HUES48 (cell line): ENCODE results near the gene FDXR.

Experiments used
- H3K27ac ChIP-seq: one replicate; pipeline ENCODE4 v1.7.0; 2013; ENCODE audit warnings: low read depth, low read length, inconsistent platforms
- H3K27me3 ChIP-seq: 2 replicates; pipeline ENCODE4 v1.6.1; 2013; ENCODE audit warnings: mild to moderate bottlenecking, low read length; ENCODE audit not compliant: control insufficient read depth, insufficient read depth
- H3K36me3 ChIP-seq: 2 replicates; pipeline ENCODE4 v1.6.1; 2013; ENCODE audit warnings: low read length; ENCODE audit not compliant: control insufficient read depth, insufficient read depth
- H3K4me1 ChIP-seq: 2 replicates; pipeline ENCODE4 v1.6.1; 2013; ENCODE audit warnings: mild to moderate bottlenecking, low read length; ENCODE audit not compliant: control insufficient read depth, insufficient read depth
- H3K4me3 ChIP-seq: 2 replicates; pipeline ENCODE4 v1.5.1; 2013; ENCODE audit warnings: mild to moderate bottlenecking, low read depth, low read length
- H3K9ac ChIP-seq: 2 replicates; pipeline ENCODE4 v1.6.1; 2013; ENCODE audit warnings: mild to moderate bottlenecking, low read depth, low read length, moderate library complexity
- H3K9me3 ChIP-seq: 2 replicates; pipeline ENCODE4 v1.6.1; 2013; ENCODE audit warnings: low read length; ENCODE audit not compliant: control insufficient read depth, insufficient read depth

The FDXR gene

DNA sequence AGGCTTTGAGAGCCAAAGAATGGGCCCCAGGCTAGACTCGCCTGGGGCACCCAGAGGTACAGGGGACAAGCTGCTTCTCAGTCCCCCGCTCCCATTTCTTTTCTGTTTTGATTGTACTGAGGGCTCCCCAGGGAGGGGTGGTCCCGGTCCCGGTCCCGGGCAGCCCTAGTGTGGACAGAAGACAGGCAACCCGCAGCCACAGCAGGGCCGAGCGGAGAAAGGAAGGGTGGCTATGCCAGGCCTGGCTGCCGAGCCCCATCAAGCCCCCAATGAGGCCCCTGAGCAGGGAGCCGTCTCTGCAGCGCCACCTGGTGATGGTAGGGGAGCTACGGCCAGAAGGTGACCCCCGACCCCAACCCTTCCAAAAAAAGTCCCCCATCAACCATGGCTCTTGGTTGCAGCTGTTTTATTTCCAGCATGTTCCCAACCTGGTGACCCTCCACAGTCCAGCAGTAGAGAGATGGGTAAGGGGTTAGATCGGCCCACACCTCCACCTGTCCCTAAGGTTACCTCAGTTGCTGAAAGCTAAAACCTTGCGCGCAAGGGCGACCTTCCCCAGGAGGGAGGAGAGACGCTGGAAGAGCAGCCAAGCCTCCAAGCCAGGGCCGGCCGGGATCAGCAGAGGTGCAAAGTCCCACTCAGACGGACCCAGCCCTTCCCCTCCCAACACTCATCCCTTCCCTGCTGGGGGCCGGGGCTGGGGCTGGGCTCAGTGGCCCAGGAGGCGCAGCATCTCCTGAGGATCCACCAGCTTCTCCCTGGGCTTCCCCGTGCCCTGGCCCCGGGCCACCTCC, 10.5 kb downstream of the FDXR start:
- Histone ChIP-seq H3K27me3 (peaks cover 49% of the 10 kb centered on the region), H3K4me3 (peak overlapping the region; percentile 32; the same call in 1 of the 2 replicates)

DNA sequence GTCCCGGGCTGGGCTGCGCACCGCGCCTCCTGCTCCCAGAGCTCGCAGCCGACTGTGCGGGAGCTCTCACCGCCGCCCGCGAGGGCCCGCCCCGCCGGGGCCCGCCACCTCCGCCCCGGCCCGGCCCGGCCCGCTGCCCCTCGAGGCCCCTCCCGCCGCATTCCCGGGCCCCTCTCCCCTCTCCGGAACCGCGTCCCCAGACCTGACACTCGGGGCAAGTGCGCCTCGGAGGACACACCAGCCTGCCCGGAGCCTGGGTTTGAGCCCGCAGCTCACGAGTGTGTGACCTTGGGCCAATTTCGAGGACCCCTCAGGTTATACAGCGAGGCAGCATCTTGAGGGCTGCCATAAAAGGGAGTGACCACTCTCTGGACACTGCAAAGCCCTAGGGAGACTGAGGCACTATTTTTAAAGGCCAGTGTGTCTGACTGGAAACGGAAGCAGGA, 11.1 kb downstream of the FDXR start:
- Histone ChIP-seq H3K4me1 (peaks cover 5% of the 10 kb centered on the region; the same call in 1 of the 2 replicates), H3K9ac (no peak overlapping the region), H3K27me3 (peaks cover 55% of the 10 kb centered on the region), H3K9me3 (no peaks in the 10 kb centered on the region), H3K36me3 (peaks cover 13% of the 10 kb centered on the region), H3K27ac (no peak overlapping the region), H3K4me3 (peak overlapping the region; percentile 32; the same call in 1 of the 2 replicates)

More for the DNA sequence above, 10.5 kb downstream of the FDXR start:
- Histone ChIP-seq H3K27ac (no peak overlapping the region), H3K9ac (no peak overlapping the region), H3K9me3 (no peaks in the 10 kb centered on the region), H3K4me1 (peaks cover 5% of the 10 kb centered on the region; the same call in 1 of the 2 replicates), H3K36me3 (peaks cover 13% of the 10 kb centered on the region)

GRCh38 chr17:74860872-74861661, 11.7 kb downstream of the FDXR start:
- peak overlapping the region; percentile 50 for H3K4me3 ChIP-seq
- H3K36me3 ChIP-seq = peaks cover 13% of the 10 kb centered on the region
- H3K4me1 ChIP-seq = peaks cover 5% of the 10 kb centered on the region; the same call in 1 of the 2 replicates
- H3K9ac ChIP-seq = no peak overlapping the region
- no peaks in the 10 kb centered on the region for H3K9me3 ChIP-seq
- peaks cover 59% of the 10 kb centered on the region for H3K27me3 ChIP-seq
- H3K27ac ChIP-seq = no peak overlapping the region

DNA sequence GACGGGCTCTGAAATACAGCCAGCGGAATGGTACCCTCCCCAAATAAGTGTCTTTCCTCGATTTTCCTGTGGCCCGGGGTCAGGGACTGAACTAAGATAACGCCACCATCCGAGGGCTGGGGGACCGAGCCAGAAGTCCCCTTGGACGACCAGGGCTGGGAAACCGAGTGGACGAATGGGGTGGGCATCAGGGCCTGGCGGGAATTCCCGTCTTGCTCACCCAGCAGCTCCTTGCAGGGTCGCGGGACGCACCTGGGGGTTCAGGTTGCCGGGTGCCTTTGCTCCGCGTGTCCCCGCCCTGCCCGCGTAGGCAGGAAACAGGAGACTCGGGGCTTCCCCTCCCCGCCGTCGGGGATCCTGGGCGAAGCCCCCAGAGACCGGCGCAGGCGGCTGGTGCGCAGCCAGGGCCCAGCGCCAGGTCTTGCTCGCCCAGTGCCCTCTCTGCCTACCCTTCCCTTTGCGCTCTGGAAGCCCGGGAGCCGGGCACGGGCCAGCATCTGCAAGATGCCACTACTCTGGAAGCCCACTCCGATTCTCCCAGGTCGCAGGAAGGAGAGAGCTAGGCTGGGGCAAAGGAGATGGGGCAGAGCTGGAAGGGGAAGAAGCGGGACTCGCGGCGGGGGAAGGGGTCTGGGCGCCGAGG, 12.4 kb downstream of the FDXR start:
- peak overlapping the region; percentile 50 for H3K4me3 ChIP-seq
- H3K36me3 ChIP-seq = peaks cover 9% of the 10 kb centered on the region
- H3K4me1 ChIP-seq = peaks cover 5% of the 10 kb centered on the region; the same call in 1 of the 2 replicates
- H3K9me3 ChIP-seq = no peaks in the 10 kb centered on the region
- no peak overlapping the region for H3K27ac ChIP-seq
- H3K27me3 ChIP-seq = peaks cover 66% of the 10 kb centered on the region
- H3K9ac ChIP-seq = no peak overlapping the region

- Histone ChIP-seq H3K27ac (no peak within 1 kb of the TSS), H3K9ac (no peak within 1 kb of the TSS), H3K27me3 (peaks cover 72% of the 10 kb centered on the region), H3K4me3 (peak within 1 kb of the TSS; percentile 50), H3K4me1 (peaks cover 5% of the 10 kb centered on the region; the same call in 1 of the 2 replicates), H3K36me3 (peaks cover 8% of the 10 kb centered on the region), H3K9me3 (no peaks in the 10 kb centered on the region)
These were observed 13.2 kb downstream of the FDXR start, which contains the start of gene GRIN2C for GRCh38 chr17:74859459-74860228. GRIN2C (minus strand) TSS chr17:74859885; CDS start chr17:74855092, 4,793 bp downstream.

DNA sequence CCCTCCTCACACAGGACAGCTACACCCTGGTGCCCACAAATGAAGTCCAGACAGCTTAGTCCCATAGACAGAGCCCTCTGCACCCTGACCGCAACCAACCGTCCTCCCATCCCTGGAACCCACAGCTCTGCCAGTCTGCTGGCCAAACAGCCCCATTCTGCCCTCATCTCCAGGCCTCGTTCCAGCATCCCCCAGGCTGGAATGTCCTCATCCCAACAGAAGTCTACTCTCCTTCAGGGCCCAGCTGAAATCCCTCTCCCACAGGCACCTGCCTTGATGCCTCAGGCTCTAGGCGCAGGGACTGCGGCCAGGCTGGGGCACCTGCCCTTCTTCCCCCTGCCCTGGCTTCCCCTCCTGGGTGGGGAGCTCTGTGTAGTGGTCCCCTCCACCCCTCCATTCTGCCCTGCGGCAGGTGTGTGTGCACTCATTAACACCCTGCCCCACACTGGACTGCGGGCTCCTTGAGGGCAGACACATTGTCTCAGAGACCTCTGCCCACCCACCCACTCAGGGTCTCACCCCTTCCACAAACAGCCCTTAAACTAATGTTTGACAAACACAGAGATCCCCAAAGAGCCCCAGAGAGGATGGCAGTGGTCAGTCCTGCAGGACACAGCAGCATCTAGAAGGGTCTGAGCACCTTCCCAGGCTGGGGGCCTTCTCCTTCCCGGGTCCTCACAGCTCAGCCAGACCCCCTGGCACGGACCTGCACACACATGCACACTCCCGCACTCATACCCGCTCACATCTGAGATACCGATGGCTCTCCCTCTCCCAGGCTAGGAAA, 13.9 kb downstream of the FDXR start:
- H3K27me3 ChIP-seq = peaks cover 79% of the 10 kb centered on the region
- H3K9ac ChIP-seq = no peak overlapping the region
- H3K4me1 ChIP-seq = peaks cover 5% of the 10 kb centered on the region; the same call in 1 of the 2 replicates
- H3K36me3 ChIP-seq = peaks cover 7% of the 10 kb centered on the region
- H3K4me3 ChIP-seq = no peak overlapping the region
- no peak overlapping the region for H3K27ac ChIP-seq
- H3K9me3 ChIP-seq = no peaks in the 10 kb centered on the region

GRCh38 chr17:74857191-74857590, 15.6 kb downstream of the FDXR start:
- Histone ChIP-seq H3K9me3 (no peaks in the 10 kb centered on the region), H3K27me3 (peaks cover 93% of the 10 kb centered on the region), H3K27ac (no peak overlapping the region), H3K4me3 (no peak overlapping the region), H3K4me1 (peaks cover 5% of the 10 kb centered on the region; the same call in 1 of the 2 replicates), H3K9ac (no peak overlapping the region), H3K36me3 (no peaks in the 10 kb centered on the region)

DNA sequence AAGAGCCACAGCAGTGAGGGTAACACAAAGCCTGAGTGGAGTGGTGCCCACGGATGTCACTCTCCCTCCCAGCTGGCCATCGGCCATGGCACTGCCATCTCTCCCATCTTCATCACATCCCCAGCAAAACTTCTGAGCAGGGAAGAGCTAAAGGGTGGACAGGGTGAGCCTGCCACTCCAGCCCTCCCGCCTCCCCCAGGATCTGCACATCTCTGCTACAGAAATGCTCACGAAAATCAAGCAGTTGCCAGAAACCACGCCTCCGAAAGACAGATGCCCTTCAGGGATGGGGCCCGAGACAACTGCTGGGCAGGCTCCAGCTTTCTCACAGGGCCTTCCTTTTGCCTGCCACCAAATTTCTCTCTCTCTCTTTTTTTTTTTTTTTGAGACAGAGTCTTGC, 16.7 kb downstream of the FDXR start:
- Histone ChIP-seq H3K9ac (no peak overlapping the region), H3K9me3 (no peaks in the 10 kb centered on the region), H3K36me3 (no peaks in the 10 kb centered on the region), H3K27ac (no peak overlapping the region), H3K4me1 (no peaks in the 10 kb centered on the region; the same call in 1 of the 2 replicates), H3K27me3 (peaks cover 94% of the 10 kb centered on the region), H3K4me3 (no peak overlapping the region)

DNA sequence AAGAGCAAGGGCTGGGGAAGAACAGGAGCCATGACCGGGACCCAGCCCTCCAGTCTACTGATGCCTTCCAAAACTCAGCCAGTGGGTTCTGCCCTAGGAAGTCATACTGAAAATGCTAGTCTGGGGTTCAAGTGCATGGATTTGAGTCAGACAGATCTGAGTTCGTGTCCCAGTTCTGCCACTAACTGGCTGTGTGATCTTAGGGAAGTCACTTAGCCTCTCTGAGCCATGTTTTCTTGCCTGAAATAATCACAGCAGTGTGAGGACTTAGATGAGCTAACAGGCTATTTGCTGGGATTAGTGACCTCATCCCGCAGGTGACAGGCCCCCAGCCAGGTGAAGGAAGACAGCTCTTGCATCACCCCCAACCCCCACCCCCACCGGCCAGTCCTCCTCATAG, 17.5 kb downstream of the FDXR start:
- H3K36me3 ChIP-seq = no peaks in the 10 kb centered on the region
- peaks cover 94% of the 10 kb centered on the region for H3K27me3 ChIP-seq
- H3K9me3 ChIP-seq = no peaks in the 10 kb centered on the region
- H3K4me3 ChIP-seq = no peak overlapping the region
- no peak overlapping the region for H3K9ac ChIP-seq
- no peak overlapping the region for H3K27ac ChIP-seq
- H3K4me1 ChIP-seq = no peaks in the 10 kb centered on the region; the same call in 1 of the 2 replicates
